Activated CD4-positive, alpha-beta T cell treated with anti-CD3 and anti-CD28 coated beads for 24 hours (primary cell): Measurements from ENCODE around the gene TBXAS1.

ENCODE experiments used
- DNase-seq, 2 donors: peaks; one replicate each; pipeline ENCODE4 v3.0.0-alpha.2; 2020; ENCODE audit warnings: low read depth in 2 of 2

TBXAS1 gene

DNA sequence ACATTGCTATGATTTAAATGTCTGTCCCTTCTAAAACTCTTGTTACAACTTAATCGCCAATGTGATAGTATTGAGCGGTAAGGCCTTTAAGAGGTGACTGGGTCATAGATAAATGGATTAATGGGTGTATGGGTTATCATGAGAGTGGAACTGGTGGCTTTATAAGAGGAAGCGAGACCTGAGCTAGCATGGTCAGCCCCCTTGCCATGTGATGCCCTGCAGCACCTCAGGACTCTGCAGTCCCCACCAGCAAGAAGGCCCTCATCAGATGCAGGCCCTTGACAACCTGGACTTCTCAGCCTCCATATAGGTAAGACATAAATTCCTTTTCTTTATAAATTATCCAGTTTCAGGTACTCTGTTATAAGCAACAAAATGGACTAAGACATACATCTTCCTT lies 218.1 kb downstream of the TBXAS1 start:
- no peak for DNase-seq

DNA sequence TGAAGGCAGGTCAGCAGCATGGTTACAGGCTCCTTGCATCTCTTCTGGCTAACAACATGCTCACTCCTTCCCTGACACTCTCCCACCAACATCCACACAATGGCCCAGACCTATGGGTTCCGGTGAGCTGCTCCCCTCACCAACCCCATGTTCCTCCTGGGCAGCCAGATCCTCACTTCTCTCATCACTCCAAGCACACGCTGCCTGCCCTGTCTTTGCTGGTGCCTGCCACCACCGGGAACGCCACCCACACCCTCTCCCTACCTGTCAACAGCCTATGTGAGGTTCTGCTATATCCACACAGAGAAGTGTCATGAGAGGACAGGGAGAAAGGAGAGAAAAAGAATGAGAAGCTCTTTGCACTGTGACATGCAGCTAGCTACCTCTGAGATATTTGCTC lies 219.1 kb downstream of the TBXAS1 start:
- DNase-seq: no peak

DNA sequence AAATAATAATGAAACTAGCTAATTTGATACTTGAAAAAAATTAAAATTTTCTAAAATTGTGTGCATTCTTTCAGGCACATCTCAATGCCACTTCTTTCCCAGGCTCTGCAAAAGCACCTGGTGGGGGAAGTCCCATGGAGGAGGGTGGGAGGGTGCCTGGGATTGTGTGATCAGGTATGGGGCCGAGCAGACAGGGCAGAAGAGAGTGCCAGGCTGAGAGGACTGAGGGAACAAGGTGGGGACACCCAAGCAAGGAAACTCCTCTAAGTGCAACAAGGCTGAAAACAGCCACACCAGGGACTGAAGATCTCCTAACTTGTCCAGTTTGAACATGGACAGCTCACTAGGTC lies 219.9 kb downstream of the TBXAS1 start:
- DNase-seq: no peak

DNA sequence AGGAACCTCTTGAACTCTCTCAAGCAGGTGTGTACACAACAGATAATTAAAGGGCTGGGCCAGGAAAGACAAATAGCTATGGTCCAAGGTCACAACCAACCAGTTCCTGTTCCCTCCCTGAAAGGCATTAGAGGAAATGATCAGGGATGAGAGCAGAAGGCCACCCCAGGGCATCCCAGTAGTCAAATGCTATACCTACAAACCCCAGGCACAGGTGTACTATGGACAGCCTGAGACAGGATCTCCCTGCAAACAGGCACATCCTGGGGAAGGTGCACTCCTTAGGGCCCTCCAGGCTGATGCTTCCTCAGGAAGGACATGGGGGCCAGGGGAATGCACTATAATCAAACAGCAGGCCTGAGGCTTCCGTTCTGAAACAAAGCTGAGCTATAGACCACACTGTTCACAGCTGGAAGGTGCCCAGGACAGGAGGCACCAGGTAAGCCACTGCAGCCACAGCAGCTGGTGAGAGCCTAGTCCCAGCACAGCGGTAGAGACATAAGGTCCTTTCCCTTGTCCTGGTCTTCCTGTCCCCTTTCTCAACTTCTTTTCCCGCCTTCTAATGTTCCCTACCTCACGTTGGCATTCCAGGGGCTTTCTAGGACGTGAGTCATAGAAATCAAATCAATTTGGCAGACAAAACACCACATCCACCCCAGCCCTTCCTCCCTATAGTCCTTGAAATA lies 220.4 kb downstream of the TBXAS1 start:
- no peak for DNase-seq

DNA sequence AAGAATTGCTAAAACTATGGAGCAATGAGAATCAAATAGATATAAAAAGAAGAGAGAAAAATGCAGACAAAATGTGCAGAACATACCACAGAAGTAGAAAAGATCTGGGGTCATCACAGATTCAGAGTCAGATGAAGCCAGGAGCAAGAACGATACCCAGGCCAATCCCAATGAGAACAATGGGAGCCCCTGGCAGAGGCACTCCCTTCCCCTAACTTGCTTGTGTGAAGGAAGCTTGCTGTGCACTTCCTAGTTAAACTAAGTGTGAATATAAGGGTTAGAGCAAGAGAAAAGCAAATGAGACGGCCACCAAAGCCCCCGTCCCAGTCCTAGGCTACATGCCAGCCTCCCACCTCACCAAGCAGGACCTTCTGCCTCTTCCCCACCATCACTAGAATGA lies 221.0 kb downstream of the TBXAS1 start:
- DNase-seq: no peak

DNA sequence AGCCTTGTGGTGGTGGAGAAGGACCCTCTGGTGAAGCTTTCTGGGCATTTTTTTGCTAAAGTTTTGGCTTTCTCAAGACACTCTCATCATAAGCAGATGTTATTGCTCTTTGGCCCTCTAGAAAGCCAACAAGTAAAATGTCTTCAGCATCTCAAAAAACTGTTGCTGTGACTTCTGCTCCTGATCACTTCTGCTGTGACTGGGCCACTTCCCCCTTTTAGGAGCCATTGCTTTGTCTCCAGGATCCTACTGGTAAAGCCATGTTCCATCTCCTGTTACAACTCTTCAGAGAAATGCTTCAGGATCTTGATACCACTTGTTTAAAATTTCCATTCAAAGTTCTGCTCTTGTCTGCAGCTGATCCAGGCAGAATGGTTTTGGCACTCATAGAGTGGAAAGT lies 222.8 kb downstream of the TBXAS1 start:
- DNase-seq: no peak

DNA sequence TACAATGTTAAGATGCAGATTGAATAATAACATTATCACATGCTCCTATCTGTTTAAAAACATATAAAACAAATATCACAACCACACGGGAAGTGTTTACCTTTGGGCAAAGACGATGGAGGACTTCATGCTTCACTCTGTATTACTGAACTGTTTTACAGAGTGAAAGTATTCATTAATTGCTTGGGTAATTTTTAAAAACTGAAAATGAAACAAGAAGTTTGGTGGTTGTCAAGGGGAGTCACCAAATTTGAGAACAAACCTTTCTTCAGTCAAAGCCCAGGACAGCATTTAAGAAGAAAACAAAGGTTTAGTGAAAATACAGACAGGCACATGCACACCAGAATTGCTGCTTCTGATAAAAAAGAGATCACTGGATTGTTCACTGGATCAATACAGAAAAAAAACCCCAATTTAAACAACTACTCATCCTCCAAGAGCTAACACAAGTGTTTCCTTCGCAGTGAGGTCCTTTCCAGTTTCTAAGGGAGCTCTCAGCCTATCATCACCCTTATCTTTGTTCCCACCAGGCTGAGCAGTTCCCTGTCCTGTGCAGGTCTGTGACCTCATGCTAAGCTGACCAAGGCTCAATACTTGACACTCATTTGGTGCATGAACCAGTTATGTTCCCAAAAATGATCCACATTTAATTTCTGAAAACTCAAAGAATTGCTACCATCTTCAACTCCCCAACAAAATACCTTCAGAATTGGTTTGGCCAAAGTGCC lies 224.9 kb downstream of the TBXAS1 start:
- no peak for DNase-seq

DNA sequence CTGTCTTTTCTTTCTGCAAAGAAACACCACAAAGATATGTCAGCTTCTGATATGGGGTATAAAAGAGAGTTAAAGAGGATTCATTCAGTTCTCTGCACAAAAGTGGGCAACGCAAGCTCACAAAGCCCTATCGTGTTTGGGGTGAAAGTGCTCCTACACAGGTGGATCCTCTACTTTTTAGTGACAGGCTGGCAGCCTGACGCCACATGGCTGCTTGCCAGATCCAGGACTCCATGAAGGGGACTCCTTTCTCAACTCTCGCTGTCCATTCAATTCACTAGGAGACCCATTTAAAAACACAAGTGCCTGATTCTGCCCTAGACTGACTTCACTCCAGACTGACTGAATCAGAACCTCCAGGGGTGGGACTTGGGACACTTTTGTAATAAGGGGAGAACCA lies 225.7 kb downstream of the TBXAS1 start:
- DNase-seq: no peak

DNA sequence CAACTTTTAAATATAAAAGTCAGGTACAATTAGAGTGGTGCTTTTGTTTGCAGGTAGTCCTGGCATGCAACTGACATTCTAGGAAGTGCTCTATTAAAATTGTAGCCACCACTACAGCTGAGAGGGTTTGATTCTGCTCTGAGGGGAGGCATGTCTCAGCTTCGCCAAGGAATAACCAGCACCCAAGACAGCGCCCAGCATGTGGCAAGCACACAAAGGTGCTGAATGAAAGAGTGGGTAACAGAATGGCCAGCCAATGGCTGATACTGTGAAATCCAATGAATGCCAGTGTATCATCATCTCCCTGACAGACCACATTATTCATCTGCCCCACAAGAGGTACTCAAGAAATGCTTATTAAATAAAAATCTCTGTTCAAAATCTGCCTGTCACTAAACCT lies 226.8 kb downstream of the TBXAS1 start:
- DNase-seq: no peak

DNA sequence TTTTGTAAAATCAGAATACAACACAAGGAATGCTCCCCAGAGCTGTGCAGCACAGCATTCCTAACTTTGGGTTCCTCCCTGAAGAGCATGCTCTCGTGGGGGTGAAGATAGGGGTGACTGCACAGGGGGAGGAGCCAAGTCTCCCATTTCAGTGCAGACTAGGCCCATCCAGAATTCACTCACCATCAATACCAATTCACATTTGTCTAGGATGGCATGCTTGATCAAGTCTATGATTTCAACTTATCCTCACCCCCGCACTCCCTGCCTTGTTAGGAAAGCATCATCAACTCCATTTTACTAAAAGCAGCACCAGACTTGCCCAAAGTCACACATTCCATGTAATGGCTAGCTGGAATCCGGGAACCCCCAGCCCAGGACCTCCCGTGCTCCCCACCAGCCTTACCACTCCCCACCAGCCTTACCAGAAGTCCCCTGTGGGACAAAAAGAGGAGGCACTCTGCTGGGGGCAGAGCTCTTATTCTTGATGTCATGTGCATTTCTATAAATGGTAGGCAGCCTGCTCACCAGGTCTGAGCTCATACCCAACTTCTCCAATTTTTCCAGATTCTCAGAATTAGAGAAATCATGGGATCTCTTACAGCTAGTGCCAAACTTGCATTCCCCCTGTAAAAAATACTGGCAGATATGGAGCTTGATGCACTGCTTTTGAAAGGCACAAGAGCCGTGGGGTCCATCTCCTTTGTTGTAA lies 227.5 kb downstream of the TBXAS1 start:
- DNase-seq: no peak

DNA sequence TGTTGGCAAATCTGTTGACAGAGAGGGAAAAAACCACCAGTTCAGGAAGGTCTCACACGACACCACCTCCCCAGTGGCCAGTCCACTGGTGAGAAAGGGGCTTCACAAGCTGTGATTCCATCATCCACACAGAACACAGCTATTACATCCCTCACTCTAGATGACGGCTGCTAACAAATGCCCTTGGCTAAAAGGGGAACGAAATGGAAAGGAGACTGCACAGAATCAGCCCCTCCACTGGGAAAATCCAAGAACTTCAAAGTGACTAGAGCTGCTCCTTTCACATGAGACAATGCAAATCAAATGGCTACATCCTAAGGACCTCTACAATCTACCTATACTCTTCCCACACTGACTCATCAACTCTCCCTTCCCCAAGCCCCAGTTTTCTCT lies 228.1 kb downstream of the TBXAS1 start:
- DNase-seq: no peak

DNA sequence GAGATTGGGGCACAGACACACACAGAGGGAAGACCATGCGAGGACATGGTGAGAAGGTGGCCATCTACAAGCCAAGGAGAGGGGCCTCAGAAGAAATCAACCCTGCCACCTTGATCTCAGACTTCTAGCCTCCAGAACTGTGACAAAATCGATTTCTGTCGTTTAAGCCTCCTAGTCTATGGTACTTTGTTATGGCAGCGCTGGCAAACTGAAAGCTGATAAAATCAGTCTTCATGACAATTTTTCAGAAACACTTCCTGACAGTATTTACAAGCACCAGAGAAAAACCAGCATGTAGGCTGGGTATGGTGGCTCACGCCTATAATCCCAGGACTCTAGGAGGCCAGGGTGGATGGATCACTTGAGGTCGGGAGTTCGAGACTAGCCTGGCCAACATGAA lies 229.5 kb downstream of the TBXAS1 start:
- DNase-seq: no peak

DNA sequence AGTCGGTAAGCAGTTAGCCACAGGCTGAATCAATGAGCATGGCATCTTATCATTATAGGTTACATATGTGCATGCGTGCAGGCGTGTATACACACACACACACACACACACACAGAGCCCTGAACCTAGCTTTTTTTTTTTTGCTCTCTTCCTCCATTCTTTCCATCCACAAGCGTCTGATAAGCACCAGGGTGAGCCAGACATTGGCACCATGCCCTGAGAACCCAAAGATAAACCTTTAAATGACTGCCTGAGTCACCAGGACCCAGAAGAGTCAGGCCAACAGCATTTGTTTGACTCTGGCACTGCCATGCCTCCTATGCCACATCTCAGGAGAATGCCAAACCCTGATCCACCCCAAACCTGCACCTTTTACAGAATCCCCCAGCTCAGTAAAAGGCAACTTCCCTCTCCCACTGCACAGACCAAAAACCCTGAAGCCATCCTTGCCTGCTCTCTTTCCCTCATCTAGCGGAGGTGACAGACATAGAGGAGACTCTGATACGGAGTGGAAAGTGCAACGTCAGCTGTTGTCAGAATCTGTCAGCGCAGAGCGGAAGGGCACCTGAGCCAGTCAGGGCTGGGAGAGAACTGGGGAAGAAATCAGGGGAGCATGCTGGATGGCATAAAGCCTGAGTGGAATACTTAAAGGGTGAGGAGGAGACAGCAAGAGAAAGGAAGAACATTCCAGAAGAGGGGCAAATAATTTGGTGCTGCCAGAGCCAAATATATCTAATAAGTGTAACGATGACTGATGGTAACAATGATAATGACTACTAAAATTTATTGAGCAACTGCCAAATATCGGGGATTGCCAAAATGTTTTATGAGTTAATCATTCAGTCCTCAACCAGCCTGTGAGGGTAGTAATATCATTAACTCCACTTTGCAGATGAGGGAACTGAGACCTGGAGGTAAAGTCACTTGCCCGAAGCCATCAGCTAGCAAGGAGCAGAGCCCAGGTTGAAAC lies 230.5 kb downstream of the TBXAS1 start:
- DNase-seq: peak in 1 of 2 donors; percentile 19

DNA sequence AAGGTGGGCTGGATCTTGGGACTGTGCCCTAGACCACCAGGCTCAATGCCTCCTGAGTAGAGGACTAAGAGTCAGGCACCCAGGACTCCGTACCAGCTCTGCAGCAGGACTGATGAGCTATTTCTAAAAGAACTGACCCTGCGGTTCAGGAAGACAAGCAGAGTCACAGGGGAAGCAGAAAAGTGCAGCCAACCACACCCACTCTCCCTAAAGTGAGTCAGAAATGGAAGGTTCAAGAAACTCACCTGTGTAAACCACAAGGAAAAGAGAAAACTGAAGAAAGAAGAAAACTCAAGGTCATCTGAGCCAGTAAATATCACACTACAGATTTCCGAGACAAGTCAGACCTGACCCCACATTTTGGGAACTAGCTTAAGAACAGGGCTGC lies 231.2 kb downstream of the TBXAS1 start:
- DNase-seq: no peak

DNA sequence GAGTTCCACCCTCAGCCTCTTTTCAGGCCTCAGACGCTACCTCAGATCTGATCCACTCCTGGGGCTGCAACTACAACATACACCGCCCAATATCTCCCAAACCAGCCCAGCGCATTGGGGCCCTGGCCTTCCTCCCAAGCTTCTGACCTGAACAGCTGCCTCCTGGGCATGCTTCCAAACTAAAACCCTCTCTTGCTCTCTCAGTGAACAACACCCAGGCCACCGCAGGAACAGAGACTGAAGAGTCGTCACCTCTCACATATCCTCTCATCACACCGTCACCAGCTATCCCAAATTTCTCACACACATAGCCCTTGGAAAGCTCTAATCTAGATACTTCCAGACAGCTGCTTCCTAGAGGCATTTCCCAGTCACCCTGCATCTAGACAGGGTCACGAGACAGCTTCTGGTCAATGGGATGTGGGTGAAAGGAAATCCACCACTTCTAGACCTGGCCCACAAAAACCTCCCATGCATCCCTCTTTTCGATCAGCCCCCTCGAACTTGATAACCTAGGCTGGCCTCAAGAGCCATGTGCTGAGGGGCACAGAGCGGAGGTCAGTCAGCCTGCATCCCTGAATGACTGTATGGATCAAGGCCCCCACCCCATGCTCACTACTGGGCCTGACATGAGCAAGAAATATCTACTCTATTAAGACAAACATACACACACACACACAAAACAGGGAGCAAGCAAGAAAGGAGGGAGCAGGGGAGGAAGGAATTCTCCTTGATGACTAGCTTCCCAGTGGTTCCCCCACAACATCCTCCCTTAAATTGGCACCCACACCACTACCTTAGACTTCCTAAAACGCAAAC lies 231.9 kb downstream of the TBXAS1 start:
- DNase-seq: no peak

DNA sequence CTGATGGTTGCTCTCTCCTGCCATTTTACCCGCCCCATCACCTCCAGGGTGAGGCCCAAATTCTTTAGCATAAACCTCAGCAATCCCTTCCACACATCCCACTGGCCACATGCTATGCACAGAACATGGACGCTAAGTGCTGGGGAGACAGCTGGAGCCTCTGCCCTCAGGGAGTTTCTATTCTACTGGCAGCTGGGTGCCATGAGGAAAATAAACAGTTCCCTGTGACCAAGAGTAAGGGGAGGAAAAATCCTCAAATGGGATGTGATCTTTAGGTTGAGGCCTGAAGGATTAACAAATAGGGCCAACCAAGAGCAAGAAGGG lies 232.5 kb downstream of the TBXAS1 start:
- DNase-seq: no peak

DNA sequence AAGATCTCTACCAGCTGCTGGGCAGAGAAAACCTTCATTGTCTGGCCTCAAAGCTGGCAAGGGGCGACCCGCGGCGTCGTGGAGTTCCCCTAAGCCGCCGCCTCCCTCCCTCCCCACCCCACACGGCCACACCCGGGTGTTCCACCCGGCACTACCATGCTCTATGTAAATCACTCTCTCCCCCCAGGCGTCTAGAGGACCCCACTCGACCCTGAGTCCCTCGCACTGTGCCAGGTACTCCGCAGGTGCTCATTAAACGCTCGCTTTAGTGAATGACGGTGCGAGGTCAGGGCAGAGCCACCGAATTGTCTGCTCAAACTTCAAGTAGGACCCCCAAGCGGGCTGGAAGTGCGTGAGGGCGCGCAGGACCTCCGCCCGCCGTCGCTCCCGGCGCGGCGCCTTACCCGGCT lies 233.1 kb downstream of the TBXAS1 start:
- DNase-seq: peak in 1 of 2 donors; percentile 10

DNA sequence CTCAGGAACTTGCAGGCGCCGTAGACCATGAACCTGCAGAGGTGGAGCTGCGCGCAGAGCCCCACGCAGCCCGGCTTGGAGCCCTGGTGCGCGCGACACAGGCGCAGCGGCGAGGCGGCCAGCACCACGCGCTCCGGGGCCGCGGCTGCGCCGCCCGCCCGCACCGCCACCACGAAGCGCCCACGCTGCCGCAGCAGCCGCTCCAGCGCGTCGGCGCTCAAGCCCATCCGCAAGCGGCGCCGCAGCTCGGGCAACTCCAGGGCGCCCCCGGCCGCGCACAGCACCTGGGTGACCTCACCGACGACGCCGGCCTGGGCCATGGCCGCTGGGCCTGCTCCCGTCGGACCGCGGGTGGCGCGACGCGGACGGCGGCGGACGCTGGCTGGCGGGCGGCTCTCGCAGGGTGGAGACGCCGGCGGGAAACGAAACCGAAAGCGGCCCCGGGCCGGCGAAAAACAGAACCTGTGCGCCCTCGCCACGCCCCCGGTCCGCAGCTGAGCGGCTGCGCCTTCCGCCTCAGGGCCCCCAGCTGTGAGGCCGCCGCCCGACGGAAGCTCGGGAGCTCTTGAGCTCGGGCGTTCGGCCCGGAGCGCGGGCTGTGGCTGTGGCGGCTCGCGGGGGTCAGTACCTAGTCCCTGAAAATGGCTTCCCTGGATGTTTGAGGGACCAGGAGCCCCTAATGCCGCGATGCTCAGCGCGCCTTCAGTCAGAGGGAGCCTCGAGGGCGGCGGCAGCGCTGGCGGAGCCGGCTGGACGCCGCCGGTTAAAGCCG lies 233.7 kb downstream of the TBXAS1 start, which contains the start of gene PARP12:
TSS of gene PARP12 (minus strand) at position 424 of the 772 bp plus-strand sequence. CDS start at position 320, 104 bp downstream.
- DNase-seq: peak; percentile 67 to 75

DNA sequence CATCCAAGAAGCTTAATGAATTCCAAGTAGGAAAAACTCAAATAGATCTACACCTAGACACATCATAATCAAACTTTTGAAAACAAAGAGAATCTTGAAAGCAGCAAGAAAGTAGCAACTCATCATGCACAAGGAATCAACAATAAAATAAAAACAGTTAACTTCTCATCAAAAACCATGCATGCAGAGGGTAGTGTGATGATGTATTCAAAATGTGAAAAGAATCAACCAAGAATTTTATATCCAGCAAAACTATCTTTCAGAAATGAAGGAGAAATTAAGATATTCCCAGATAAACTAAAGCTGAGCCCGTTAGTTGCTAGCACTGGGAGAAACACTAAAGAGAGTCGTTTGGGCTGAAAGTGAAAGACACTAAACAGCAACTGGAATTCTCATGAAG lies 238.0 kb downstream of the TBXAS1 start:
- DNase-seq: no peak

DNA sequence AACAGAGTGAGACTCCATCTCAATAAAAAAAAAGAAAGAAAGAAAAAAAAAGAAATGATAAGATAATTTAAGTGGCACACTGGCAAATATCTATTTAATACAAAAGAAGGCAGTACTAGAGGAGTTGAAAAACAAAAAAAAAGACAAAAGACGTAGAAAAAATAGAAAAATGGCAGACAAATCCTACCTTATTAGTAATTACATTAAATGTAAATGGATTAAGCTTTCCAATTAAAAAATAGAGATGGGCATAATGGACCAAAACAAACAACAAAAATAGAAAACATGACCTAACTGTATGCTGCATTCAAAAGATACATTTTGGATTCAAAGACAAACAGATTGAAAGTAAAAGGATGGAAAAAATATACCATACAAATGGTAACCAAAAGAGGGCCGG lies 239.0 kb downstream of the TBXAS1 start:
- no peak for DNase-seq
